HepG2 (cell line): ENCODE data around the gene ARL10. TPM values are rescaled to one million over a fixed set of nuclear protein-coding genes. Genes with fewer than 3 reads are reported as not detected.

Experiments
- ASH2L ChIP-seq: fragments of 300-600, 200-600 bp; sonication (generic); IDR thresholded peaks from 2 replicates; pipeline ENCODE4 v1.7.0; 2017; ENCODE audit warnings: low read depth, mild to moderate bottlenecking, moderate library complexity, mixed read lengths, low read length; ENCODE audit not compliant: insufficient read length
- ETV5 ChIP-seq: IDR thresholded peaks from 2 replicates; pipeline ENCODE4 v1.6.1; 2018; ENCODE audit warnings: missing biosample characterization, missing genetic modification reagents, inconsistent platforms, borderline replicate concordance
- ETV6 ChIP-seq: sonication (generic); formaldehyde crosslinking; conservative IDR thresholded peaks from 2 replicates; pipeline ENCODE4 v1.4.0; 2020; ENCODE audit warnings: missing genetic modification reagents
- FOSL2 ChIP-seq: sonication (generic); formaldehyde crosslinking; IDR thresholded peaks from 2 replicates; pipeline ENCODE4 v1.4.0; 2020; ENCODE audit warnings: missing genetic modification reagents
- FOXO1 ChIP-seq: sonication (generic); formaldehyde crosslinking; IDR thresholded peaks from 2 replicates; pipeline ENCODE4 v1.4.0; 2020; ENCODE audit warnings: missing genetic modification reagents
- GMEB2 ChIP-seq: IDR thresholded peaks from 2 replicates; pipeline ENCODE4 v1.6.1; 2016; ENCODE audit warnings: missing biosample characterization, missing genetic modification reagents, low read depth
- MEF2D ChIP-seq: sonication (generic); formaldehyde crosslinking; IDR thresholded peaks from 2 replicates; pipeline ENCODE4 v1.5.1; 2020; ENCODE audit warnings: mild to moderate bottlenecking, missing genetic modification reagents
- NCOA5 ChIP-seq: sonication (generic); formaldehyde crosslinking; IDR thresholded peaks from 2 replicates; pipeline ENCODE4 v1.4.0; 2020; ENCODE audit warnings: missing genetic modification reagents
- RAD21 ChIP-seq: fragments of 450-650 bp; formaldehyde crosslinking; IDR thresholded peaks from 2 replicates; pipeline ENCODE4 v1.5.0; 2020; ENCODE audit warnings: mild to moderate bottlenecking
- REXO4 ChIP-seq: sonication (generic); formaldehyde crosslinking; IDR thresholded peaks from 2 replicates; pipeline ENCODE4 v1.8.0; 2022; ENCODE audit warnings: missing genetic modification reagents, mild to moderate bottlenecking, borderline replicate concordance
- RXRA ChIP-seq: sonication (generic); formaldehyde crosslinking; IDR thresholded peaks from 2 replicates; pipeline ENCODE4 v1.5.1; 2020; ENCODE audit warnings: missing genetic modification reagents
- SMAD9 ChIP-seq: sonication (generic); formaldehyde crosslinking; IDR thresholded peaks from 2 replicates; pipeline ENCODE4 v1.5.1; 2020; ENCODE audit warnings: mild to moderate bottlenecking, missing genetic modification reagents
- SMYD3 ChIP-seq: sonication (generic); formaldehyde crosslinking; IDR thresholded peaks from 2 replicates; pipeline ENCODE4 v1.8.1; 2023; ENCODE audit warnings: mild to moderate bottlenecking, missing genetic modification reagents
- SP2 ChIP-seq: sonication (generic); formaldehyde crosslinking; IDR thresholded peaks from 2 replicates; pipeline ENCODE4 v1.5.1; 2020; ENCODE audit warnings: mild to moderate bottlenecking, missing genetic modification reagents
- THAP11 ChIP-seq: IDR thresholded peaks from 2 replicates; pipeline ENCODE4 v1.6.1; 2016; ENCODE audit warnings: missing biosample characterization, missing genetic modification reagents
- THYN1 ChIP-seq: sonication (generic); formaldehyde crosslinking; IDR thresholded peaks from 2 replicates; pipeline ENCODE4 v1.8.1; 2023; ENCODE audit warnings: low read depth, mild to moderate bottlenecking, moderate library complexity, missing genetic modification reagents, borderline replicate concordance
- ZC3H4 ChIP-seq: sonication (generic); formaldehyde crosslinking; IDR thresholded peaks from 2 replicates; pipeline ENCODE4 v1.4.0; 2020; ENCODE audit warnings: missing genetic modification reagents, borderline replicate concordance
- ZNF678 ChIP-seq: sonication (generic); formaldehyde crosslinking; IDR thresholded peaks from 2 replicates; pipeline ENCODE4 v1.4.0; 2020; ENCODE audit warnings: mild to moderate bottlenecking, missing genetic modification reagents
- ZSCAN22 ChIP-seq: sonication (generic); formaldehyde crosslinking; IDR thresholded peaks from 2 replicates; pipeline ENCODE4 v1.4.0; 2020; ENCODE audit warnings: mild to moderate bottlenecking, missing genetic modification reagents
- polyA plus RNA-seq, 8 experiments: library from polyadenylated mRNA; depleted of rRNA in 3 of 8; stranded (reverse) in 7 of 8; unstranded in 1 of 8; fragments of >200 nt; fragmentation: Illumina TruSeq in 4 of 8; extraction: Trizol in 4 of 8; gene quantifications; 2 replicates each; pipeline versions ENCODE4 v1.2.1 to v1.2.3, GENCODE V29; 2011 to 2016; ENCODE audit warnings: low read depth in 4 of 8, missing spikeins in 1 of 8, mixed read lengths in 1 of 8; ENCODE audit not compliant: insufficient read depth in 1 of 8
- total RNA-seq, 5 experiments: library from RNA; depleted of rRNA; stranded (reverse); fragments of >200 nt; fragmentation: Illumina TruSeq; extraction: Trizol; gene quantifications; 2 replicates each; pipeline ENCODE4 v1.2.3, GENCODE V29; 2016; ENCODE audit warnings: low read depth in 1 of 5
- TF ChIP-seq, protein P1 (sequence below): sonication (generic); formaldehyde crosslinking; IDR thresholded peaks from 2 replicates; pipeline ENCODE4 v1.4.0; 2020; ENCODE audit warnings: missing genetic modification reagents; ENCODE audit errors: not compliant biosample characterization
- TF ChIP-seq, protein P2 (sequence below): sonication (generic); formaldehyde crosslinking; IDR thresholded peaks from 2 replicates; pipeline ENCODE4 v1.5.1; 2020; ENCODE audit warnings: mild to moderate bottlenecking, missing genetic modification reagents
- TF ChIP-seq, protein P3 (sequence below): sonication (generic); formaldehyde crosslinking; IDR thresholded peaks from 2 replicates; pipeline ENCODE4 v1.4.0; 2020; ENCODE audit warnings: mild to moderate bottlenecking, missing genetic modification reagents, borderline replicate concordance

Gene ARL10
- total and polyA plus RNA-seq, 2 of the 13 experiments (the other 11 are each of a cell fraction or from before 2014, with no cell fraction given) = 0.18 to 0.50 TPM

DNA sequence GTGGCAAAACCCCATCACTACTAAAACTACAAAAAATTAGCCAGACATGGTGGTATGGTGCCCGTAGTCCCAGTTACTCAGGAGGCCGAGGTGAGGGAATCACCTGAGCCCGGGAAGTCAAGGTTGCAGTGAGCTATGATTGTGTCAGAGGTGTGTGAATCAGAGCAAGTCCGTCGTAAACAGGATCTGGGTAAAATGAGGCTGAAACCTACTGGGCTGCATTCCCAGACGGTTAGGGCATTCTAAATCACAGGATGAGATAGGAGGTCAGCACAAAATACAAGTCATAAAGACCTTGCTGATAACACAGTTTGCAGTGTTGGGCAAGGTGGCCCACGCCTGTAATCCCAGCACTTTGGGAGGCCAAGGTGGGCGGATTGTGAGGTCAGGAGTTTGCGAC is 53.0 kb downstream of the ARL10 start (continued):
- TF ChIP-seq ZC3H4 (CRISPR knock-in tag) (no peak), GMEB2 (CRISPR knock-in tag) (no peak), SMYD3 (CRISPR knock-in tag) (no peak), THAP11 (CRISPR knock-in tag) (no peak), ETV5 (CRISPR knock-in tag) (0 out of 2 replicates have a peak, but pooled peaks have one; percentile 22), MEF2D (0 out of 2 replicates have a peak, but pooled peaks have one; percentile 16), ETV6 (CRISPR knock-in tag) (no peak), FOSL2 (peak; percentile 80), SMAD9 (no peak), THYN1 (no peak), RXRA (CRISPR knock-in tag) (peak; percentile 54; the same call in 1 of the 2 replicates), ASH2L (no peak), ZSCAN22 (CRISPR knock-in tag) (no peak), REXO4 (CRISPR knock-in tag) (no peak), ZNF678 (CRISPR knock-in tag) (no peak), NCOA5 (CRISPR knock-in tag) (no peak), RAD21 (CRISPR knock-in tag) (no peak), FOXO1 (peak; percentile 67; the same call in 1 of the 2 replicates), SP2 (no peak)
- TF ChIP-seq, protein P1, sequence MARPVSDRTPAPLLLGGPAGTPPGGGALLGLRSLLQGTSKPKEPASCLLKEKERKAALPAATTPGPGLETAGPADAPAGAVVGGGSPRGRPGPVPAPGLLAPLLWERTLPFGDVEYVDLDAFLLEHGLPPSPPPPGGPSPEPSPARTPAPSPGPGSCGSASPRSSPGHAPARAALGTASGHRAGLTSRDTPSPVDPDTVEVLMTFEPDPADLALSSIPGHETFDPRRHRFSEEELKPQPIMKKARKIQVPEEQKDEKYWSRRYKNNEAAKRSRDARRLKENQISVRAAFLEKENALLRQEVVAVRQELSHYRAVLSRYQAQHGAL (CRISPR knock-in tag) = no peak
- TF ChIP-seq, protein P2, sequence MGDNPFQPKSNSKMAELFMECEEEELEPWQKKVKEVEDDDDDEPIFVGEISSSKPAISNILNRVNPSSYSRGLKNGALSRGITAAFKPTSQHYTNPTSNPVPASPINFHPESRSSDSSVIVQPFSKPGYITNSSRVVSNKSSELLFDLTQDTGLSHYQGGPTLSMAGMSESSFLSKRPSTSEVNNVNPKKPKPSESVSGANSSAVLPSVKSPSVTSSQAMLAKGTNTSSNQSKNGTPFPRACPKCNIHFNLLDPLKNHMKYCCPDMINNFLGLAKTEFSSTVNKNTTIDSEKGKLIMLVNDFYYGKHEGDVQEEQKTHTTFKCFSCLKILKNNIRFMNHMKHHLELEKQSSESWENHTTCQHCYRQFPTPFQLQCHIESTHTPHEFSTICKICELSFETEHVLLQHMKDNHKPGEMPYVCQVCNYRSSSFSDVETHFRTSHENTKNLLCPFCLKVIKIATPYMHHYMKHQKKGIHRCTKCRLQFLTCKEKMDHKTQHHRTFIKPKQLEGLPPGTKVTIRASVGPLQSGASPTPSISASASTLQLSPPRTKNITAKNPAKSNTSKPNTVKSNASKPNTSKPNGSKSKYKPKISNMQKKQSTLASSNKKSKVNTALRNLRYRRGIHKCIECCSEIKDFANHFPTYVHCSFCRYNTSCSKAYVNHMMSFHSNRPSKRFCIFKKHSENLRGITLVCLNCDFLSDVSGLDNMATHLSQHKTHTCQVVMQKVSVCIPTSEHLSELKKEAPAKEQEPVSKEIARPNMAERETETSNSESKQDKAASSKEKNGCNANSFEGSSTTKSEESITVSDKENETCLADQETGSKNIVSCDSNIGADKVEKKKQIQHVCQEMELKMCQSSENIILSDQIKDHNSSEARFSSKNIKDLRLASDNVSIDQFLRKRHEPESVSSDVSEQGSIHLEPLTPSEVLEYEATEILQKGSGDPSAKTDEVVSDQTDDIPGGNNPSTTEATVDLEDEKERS (CRISPR knock-in tag) = no peak
- TF ChIP-seq, protein P3, sequence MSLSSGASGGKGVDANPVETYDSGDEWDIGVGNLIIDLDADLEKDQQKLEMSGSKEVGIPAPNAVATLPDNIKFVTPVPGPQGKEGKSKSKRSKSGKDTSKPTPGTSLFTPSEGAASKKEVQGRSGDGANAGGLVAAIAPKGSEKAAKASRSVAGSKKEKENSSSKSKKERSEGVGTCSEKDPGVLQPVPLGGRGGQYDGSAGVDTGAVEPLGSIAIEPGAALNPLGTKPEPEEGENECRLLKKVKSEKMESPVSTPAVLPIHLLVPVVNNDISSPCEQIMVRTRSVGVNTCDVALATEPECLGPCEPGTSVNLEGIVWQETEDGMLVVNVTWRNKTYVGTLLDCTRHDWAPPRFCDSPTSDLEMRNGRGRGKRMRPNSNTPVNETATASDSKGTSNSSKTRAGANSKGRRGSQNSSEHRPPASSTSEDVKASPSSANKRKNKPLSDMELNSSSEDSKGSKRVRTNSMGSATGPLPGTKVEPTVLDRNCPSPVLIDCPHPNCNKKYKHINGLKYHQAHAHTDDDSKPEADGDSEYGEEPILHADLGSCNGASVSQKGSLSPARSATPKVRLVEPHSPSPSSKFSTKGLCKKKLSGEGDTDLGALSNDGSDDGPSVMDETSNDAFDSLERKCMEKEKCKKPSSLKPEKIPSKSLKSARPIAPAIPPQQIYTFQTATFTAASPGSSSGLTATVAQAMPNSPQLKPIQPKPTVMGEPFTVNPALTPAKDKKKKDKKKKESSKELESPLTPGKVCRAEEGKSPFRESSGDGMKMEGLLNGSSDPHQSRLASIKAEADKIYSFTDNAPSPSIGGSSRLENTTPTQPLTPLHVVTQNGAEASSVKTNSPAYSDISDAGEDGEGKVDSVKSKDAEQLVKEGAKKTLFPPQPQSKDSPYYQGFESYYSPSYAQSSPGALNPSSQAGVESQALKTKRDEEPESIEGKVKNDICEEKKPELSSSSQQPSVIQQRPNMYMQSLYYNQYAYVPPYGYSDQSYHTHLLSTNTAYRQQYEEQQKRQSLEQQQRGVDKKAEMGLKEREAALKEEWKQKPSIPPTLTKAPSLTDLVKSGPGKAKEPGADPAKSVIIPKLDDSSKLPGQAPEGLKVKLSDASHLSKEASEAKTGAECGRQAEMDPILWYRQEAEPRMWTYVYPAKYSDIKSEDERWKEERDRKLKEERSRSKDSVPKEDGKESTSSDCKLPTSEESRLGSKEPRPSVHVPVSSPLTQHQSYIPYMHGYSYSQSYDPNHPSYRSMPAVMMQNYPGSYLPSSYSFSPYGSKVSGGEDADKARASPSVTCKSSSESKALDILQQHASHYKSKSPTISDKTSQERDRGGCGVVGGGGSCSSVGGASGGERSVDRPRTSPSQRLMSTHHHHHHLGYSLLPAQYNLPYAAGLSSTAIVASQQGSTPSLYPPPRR (CRISPR knock-in tag) = no peak
